GM10248 (cell line): ENCODE measurements around the gene SSBP3.

Experiments used
- CTCF ChIA-PET: fragments of 300-600 bp; sonication (Branson Sonifier 250); formaldehyde crosslinking; extraction: SDS; loops from one replicate; lab custom pipeline; 2021; ENCODE audit warnings: antibody characterized with exemption; lab: Yijun Ruan, JAX
- POLR2A ChIA-PET: fragments of 350-650 bp; sonication (Branson Sonifier 250); formaldehyde crosslinking; extraction: SDS; loops from one replicate; lab custom pipeline; 2020; ENCODE audit warnings: antibody characterized with exemption; lab: Yijun Ruan, JAX
- DNase-seq: peaks from one replicate; pipeline ENCODE4 v3.0.0; 2012; ENCODE audit errors: extremely low spot score
- CTCF ChIP-seq: IDR thresholded peaks from 2 replicates; pipeline ENCODE4 v1.5.1; 2012; ENCODE audit warnings: mild to moderate bottlenecking, low read depth; ENCODE audit errors: extremely low read depth, missing control alignments, control extremely low read depth

SSBP3 gene

DNA sequence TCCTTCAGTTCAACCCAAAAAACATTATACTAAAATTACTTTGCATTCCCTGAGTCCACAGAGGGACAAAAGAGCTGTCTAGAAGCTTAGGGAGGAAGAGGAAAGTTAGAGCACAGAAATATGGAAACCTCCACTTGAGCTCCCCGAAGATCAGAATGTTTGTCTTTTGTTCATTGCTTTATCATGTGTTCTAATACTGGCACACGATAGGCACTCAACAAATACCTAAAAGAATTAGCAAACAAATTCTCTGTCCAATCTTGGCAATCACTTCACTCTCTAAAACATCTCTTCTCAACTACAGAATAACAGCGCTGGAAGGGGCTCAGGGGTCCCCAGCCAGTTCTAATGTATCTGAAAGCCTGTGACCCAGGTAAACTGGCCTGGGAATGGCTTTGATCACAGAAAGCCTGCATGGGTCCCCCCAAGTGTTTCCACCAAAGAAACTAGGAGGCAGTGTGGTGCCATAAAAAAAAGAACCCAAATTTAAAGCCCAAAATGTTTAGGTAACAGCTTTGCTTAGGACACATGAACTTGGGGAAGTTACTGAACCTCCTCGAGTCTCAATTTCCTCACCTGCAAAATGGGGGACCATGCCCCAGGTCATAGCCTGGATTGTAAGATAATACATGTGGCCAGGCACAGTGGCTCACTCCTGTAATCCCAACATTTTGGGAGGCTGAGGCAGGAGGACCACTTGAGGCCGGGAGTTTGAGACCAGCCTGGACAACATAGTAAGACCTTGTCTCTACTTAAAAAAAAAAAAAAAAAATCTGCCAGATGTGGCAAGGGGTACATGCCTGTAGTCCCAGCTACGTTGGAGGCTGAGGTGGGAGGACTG lies 45.8 kb downstream of the SSBP3 start:
- TF ChIP-seq CTCF: no peak
- ChIA-PET POLR2A (no interaction called here), CTCF (interaction anchor here (2.5 kb wide), 1 partner anchor 11 kb away, joined by 7 read pairs; no protein-coding TSS in a partner anchor)
- peak; percentile 29 for DNase-seq

- POLR2A ChIA-PET: no interaction called here
These were observed 46.6 kb downstream of the SSBP3 start for GRCh38 chr1:54359393-54360162.

GRCh38 chr1:54358503-54359168 lies 47.6 kb downstream of the SSBP3 start:
- no peak for TF ChIP-seq CTCF
- CTCF ChIA-PET: interaction anchor here (1.4 to 2.5 kb wide), 2 partner anchors 9 to 26 kb away, joined by 5 to 7 read pairs; no protein-coding TSS in a partner anchor
- no peak for DNase-seq
- POLR2A ChIA-PET: no interaction called here

More at GRCh38 chr1:54359393-54360162, 46.6 kb downstream of the SSBP3 start:
- no peak for TF ChIP-seq CTCF
- no peak for DNase-seq
- CTCF ChIA-PET: interaction anchor here (2.5 kb wide), 1 partner anchor 10 kb away, joined by 7 read pairs; no protein-coding TSS in a partner anchor

GRCh38 chr1:54357967-54358366 lies 48.2 kb downstream of the SSBP3 start:
- no peak for TF ChIP-seq CTCF
- POLR2A ChIA-PET: no interaction called here
- CTCF ChIA-PET: interaction anchor here (1.4 to 2.5 kb wide), 2 partner anchors 8 to 27 kb away, joined by 5 to 7 read pairs; no protein-coding TSS in a partner anchor
- no peak for DNase-seq

DNA sequence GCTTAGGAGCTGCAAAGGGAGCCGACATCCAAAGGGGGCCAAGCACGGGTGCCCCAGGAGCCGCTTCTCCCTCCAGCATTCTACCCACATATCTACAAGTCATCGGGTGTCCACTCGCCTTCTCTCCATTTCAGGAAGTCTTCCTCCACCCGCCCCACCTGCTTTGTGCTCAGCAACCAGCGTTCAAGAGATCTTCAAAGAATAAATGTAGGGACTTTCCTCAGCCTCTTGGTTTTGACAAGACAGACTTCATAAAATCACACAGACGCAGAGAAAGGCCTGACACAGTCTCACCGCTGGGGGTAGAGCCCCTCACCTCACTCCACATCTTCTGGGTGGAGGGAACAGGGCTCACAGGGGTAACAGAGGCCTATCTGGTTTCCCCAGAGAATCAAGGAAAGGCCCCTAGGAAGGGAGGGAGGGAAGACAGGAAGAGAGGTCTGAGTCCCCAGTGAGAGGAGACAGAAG lies 49.5 kb downstream of the SSBP3 start:
- CTCF ChIA-PET: interaction anchor here (0.7 kb wide), 1 partner anchor 32 kb away, joined by 3 read pairs; no protein-coding TSS in a partner anchor
- no peak for TF ChIP-seq CTCF
- DNase-seq: peak; percentile 54
- POLR2A ChIA-PET: no interaction called here
